GM19452 (cell line): ENCODE measurements around the gene EXOSC1.
"Not testable (repeated sequence)": the region's sequence is repeated elsewhere in the genome, so short reads cannot be mapped to it uniquely, and the experiment has no call there.

Experiments
- ATAC-seq: cut with Tn5 transposase; IDR thresholded peaks from one replicate; pipeline ENCODE4 v1.9.1; 2021; ENCODE audit not compliant: unreplicated experiment

EXOSC1 gene

DNA sequence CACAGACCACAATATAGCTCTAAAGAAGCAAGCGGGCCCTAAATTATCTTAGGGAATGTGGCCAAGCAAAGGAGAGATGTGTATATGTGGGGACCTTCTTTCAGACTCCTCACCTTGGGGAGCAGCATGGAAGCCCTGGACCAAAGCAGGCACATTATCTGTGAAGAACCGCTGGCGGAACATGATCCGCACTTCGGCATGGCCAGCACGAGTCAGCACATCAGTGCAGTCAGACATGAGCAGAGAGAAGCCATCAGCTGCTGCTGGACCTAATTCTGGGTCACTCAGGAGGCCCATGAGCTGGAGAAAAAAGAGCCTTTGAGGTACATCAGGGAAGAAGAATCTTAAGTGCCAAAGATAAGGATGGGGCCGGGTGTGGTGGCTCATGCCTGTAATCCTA, 14.1 kb upstream of the EXOSC1 start:
- no peak for ATAC-seq

- ATAC-seq: no peak
Observed at GRCh38 chr10:97459111-97459510, 13.3 kb upstream of the EXOSC1 start.

DNA sequence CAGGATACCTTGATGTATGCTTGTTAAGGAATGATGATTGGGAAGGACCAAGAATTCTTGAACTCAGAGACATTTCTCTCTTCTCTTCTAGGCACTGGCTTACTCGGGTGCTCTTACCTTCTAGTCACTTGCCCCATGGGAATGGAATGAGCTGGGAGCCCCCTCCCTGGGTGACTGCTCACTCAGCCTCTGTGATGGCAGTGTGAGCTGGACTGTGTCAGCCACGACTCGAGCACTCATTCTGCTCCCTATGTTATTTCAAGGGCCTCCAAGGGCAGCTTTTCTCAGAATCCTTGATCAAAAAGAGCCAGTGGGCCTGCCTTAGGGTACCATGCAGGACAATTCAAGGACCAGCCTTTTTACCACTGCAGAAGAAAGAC, 10.9 kb upstream of the EXOSC1 start:
- ATAC-seq: no peak

GRCh38 chr10:97456034-97456685, 10.4 kb upstream of the EXOSC1 start:
- ATAC-seq: no peak

GRCh38 chr10:97454330-97455036, 8.7 kb upstream of the EXOSC1 start:
- ATAC-seq: no peak

DNA sequence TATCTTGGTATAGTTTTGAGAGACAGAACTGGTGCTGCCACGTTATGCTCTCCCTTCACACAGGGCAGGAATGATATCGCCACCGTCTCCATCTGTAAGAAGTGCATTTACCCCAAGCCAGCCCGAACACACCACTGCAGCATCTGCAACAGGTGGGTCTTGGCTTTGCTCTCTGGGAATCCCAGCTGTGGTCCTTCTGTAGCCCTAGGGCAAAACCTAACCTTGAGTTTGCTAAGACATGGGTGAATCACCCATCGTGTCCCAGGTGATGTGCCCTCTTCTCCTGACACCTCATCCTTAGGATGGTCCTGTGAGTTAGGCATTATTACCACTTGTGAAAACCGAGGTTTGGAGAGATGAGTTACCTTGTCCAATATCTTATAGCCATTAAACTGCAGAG, 6.5 kb upstream of the EXOSC1 start:
- no peak for ATAC-seq

DNA sequence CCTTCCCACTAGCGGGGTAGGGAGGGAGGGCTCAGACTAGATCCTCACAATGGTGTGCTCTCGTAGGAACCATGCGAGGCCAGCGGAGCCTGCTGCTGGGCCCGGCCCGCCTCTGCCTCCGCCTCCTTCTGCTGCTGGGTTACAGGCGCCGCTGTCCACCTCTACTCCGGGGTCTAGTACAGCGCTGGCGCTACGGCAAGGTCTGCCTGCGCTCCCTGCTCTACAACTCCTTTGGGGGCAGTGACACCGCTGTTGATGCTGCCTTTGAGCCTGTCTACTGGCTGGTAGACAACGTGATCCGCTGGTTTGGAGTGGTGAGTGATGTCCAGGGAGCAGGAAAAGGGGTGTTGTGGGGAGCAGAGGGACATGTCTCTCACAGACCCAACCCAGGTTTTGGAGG, 5.8 kb upstream of the EXOSC1 start:
- no peak for ATAC-seq

GRCh38 chr10:97450828-97451227, 5.0 kb upstream of the EXOSC1 start:
- no peak for ATAC-seq

DNA sequence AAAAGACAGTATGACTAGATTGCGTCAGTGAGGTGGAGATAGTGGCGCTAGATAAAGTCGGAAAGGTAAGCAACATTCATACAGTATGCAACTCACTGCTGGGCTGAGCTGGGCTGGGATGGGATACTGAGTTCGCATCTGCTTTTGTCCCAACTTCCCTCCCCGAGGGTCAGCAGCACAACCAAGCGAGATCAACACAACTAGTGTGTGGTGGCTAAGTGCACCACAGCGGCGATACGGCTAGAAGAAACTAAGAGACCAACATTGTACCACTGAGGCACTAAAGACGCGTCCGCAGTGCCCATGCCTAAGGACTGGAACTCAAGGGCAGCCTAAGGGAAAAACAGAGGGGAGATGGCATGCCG, 467 bp downstream of the EXOSC1 start:
- peak; percentile 3 for ATAC-seq

GRCh38 chr10:97444212-97444611, 1.6 kb downstream of the EXOSC1 start:
- no peak for ATAC-seq

DNA sequence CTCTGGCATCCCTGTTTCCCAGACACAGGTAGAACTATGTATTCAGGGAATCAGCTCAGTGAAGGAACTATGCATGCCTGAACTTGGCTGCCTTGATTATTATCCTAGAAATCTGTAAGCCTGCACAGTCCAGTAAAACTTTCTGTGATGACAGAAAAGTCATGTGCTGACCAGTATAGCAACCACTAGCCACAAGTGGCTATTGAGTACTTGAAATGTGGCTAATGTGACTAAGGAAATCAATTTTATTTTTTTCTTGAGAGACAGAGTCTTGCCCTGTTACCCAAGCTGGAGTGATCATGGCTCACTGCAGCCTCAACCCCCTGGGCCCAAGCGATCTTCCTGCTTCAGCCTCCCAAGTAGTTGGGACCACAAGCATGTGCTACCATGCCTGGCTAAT, 3.5 kb downstream of the EXOSC1 start:
- no peak for ATAC-seq

- no peak for ATAC-seq
Observed at GRCh38 chr10:97435211-97435610, 10.6 kb downstream of the EXOSC1 start.

DNA sequence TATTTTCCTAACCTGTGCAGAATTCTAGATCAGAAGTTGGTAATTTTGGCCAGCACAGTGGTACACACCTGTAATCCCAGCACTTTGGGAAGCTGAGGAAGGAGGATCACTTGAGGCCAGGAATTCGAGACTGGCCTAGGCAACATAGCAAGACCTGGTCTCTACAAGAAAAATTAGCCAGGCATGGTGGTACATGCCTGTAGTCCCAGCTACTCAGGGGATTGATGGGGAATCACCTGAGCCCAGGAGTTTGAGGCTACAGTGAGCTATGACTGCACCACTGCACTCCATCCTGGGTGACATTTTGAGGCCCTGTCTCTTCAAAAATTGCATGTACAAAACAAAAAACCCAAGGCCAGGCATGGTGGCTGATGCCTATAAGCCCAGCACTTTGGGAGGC, 11.2 kb downstream of the EXOSC1 start:
- ATAC-seq: no peak

- ATAC-seq: no peak
Observed at GRCh38 chr10:97434055-97434454, 11.8 kb downstream of the EXOSC1 start.

GRCh38 chr10:97428572-97428981, 17.2 kb downstream of the EXOSC1 start:
- ATAC-seq: no peak

GRCh38 chr10:97427571-97428179, 18.1 kb downstream of the EXOSC1 start:
- no peak for ATAC-seq

- no peak for ATAC-seq
Observed at GRCh38 chr10:97426776-97427570, 18.8 kb downstream of the EXOSC1 start.

DNA sequence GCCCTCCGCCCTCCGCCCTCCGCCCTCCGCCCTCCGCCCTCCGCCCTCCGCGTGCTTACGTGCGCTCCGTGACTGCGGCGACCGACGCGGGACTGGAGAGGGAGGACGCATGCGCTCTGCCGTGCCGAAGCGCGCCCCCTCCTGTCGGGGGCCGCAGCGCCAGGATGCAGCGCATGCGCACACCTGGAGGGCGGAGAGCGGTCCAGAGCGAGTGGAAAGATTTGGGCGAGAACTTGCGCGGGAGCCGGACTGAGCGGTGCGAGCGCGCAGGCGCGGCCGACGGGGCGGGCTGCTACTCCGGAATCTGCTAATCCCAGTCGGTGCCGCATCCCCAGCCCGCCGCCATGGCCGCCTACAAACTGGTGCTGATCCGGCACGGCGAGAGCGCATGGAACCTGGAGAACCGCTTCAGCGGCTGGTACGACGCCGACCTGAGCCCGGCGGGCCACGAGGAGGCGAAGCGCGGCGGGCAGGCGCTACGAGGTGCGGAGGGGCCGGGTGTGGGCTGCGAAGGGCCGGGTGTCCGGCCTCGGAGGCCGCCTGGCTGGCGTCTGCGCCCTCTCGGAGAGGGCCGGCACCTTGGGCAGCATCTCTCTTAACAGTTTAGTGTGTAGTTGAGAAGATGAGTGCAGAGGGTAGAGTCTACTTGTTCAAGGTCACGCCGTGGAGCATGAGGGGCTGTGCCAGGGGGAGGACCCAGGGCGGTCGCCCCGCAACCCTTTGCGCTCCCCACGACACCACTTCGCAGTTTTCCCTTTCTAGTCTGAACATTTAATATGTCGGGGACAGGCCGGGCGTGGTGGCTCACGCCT, 19.6 kb downstream of the EXOSC1 start, which contains the start of gene PGAM1:
Gene PGAM1 (plus strand): TSS at position 228 of the 812 bp plus-strand sequence. CDS start 117 bp downstream, at position 345.
- ATAC-seq: peak; percentile 86

DNA sequence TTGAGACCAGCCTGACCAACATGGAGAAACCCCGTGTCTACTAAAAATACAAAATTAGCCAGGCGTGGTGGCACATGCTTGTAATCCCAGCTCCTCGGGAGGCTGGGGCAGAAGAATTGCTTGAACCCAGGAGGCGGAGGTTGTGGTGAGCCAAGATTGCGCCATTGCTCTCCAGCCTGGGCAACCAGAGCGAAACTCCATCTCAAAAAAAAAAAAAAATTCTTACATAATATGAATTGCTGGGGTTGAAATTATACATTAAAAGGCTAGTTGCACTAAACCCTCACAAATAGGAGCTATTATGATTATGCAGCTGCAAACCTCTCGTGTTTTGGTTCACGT, 22.1 kb downstream of the EXOSC1 start:
- ATAC-seq: not testable (repeated sequence)

- ATAC-seq: no peak
Observed at GRCh38 chr10:97416565-97416964, 29.2 kb downstream of the EXOSC1 start.

DNA sequence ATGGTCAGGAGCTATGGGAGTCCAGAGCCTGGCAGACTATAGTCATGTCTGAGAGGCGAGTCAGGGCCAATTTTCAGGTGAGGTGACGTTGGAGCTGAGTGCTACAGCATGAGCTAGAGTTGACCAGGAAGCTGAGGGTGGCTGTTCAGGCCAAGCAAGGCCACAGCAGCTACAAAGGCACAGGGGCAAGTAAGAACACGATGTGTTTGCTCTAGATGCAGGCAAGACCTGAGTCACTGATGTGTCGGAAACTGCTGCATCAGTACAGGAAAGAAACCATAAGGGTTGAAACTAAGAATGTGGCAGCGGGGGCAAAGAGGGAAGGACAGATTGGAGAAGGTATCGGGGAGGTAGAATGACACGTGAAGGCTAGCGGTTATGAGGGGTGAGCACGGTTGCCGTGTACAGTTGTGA, 32.9 kb downstream of the EXOSC1 start:
- no peak for ATAC-seq
